SK-N-SH treated with all-trans-retinoic acid at 6 μM for 48 hours (cell line): Measurements from ENCODE around the gene CERS2.

Source experiments
- ATAC-seq: fragments of 200-7000 bp; cut with Tn5 transposase; 3 replicates; pipeline ENCODE4 v1.9.1; 2020; ENCODE audit warnings: mild to moderate bottlenecking, moderate library complexity
- ARNTL ChIP-seq: fragments of 450-650 bp; formaldehyde crosslinking; IDR thresholded peaks from 2 replicates; pipeline ENCODE4 v1.5.0; 2020; ENCODE audit warnings: low read depth, mild to moderate bottlenecking, moderate library complexity, borderline replicate concordance
- BACH2 ChIP-seq: fragments of 250-450 bp; sonication (Bioruptor Pico); IDR thresholded peaks from 2 replicates; pipeline ENCODE4 v1.9.0; 2021; ENCODE audit warnings: mild to moderate bottlenecking, borderline replicate concordance
- CREB5 ChIP-seq: fragments of 250-450 bp; sonication (Bioruptor Pico); IDR thresholded peaks from 2 replicates; pipeline ENCODE4 v1.5.1; 2020; ENCODE audit warnings: low read depth, mild to moderate bottlenecking, moderate library complexity
- CSDC2 ChIP-seq: fragments of 250-450 bp; sonication (Bioruptor Pico); IDR thresholded peaks from 2 replicates; pipeline ENCODE4 v1.5.0; 2020; ENCODE audit warnings: mild to moderate bottlenecking, moderate library complexity
- ESRRG ChIP-seq: fragments of 250-450 bp; sonication (Bioruptor Pico); IDR thresholded peaks from 2 replicates; pipeline ENCODE4 v1.6.1; 2021; ENCODE audit warnings: mild to moderate bottlenecking
- GLIS3 ChIP-seq: fragments of 250-450 bp; sonication (Bioruptor Pico); IDR thresholded peaks from 2 replicates; pipeline ENCODE4 v1.5.0; 2020; ENCODE audit warnings: mild to moderate bottlenecking, moderate library complexity
- ISL1 ChIP-seq: fragments of 250-450 bp; sonication (Bioruptor Pico); IDR thresholded peaks from 2 replicates; pipeline ENCODE4 v2.1.2; 2022; ENCODE audit warnings: mild to moderate bottlenecking, moderate library complexity
- OSR1 ChIP-seq: fragments of 250-450 bp; sonication (Bioruptor Pico); IDR thresholded peaks from 2 replicates; pipeline ENCODE4 v1.8.0; 2022; ENCODE audit warnings: moderate library complexity, mild to moderate bottlenecking, inconsistent platforms
- PPARA ChIP-seq: fragments of 250-450 bp; sonication (Bioruptor Pico); IDR thresholded peaks from 2 replicates; pipeline ENCODE4 v1.5.0; 2020; ENCODE audit warnings: mild to moderate bottlenecking, borderline replicate concordance
- RARB ChIP-seq: fragments of 250-450 bp; sonication (Bioruptor Pico); IDR thresholded peaks from 2 replicates; pipeline ENCODE4 v1.8.0; 2021; ENCODE audit warnings: mild to moderate bottlenecking, moderate library complexity
- SNAI2 ChIP-seq: fragments of 250-450 bp; sonication (Bioruptor Pico); IDR thresholded peaks from 2 replicates; pipeline ENCODE4 v1.5.0; 2020; ENCODE audit warnings: mild to moderate bottlenecking, moderate library complexity
- TCF4 ChIP-seq: fragments of 250-450 bp; sonication (Bioruptor Pico); IDR thresholded peaks from 2 replicates; pipeline ENCODE4 v1.8.0; 2021; ENCODE audit warnings: mild to moderate bottlenecking, moderate library complexity, borderline replicate concordance
- TOX ChIP-seq: fragments of 250-450 bp; sonication (Bioruptor Pico); IDR thresholded peaks from 2 replicates; pipeline ENCODE4 v1.8.0; 2021; ENCODE audit warnings: mild to moderate bottlenecking, moderate library complexity, borderline replicate concordance
- ZC3H10 ChIP-seq: fragments of 250-450 bp; sonication (Bioruptor Pico); IDR thresholded peaks from 2 replicates; pipeline ENCODE4 v1.5.1; 2021; ENCODE audit warnings: mild to moderate bottlenecking, moderate library complexity
- ZFP3 ChIP-seq: fragments of 250-450 bp; sonication (Bioruptor Pico); IDR thresholded peaks from 2 replicates; pipeline ENCODE4 v1.5.0; 2020; ENCODE audit warnings: mild to moderate bottlenecking, moderate library complexity
- ZFP30 ChIP-seq: fragments of 450-650 bp; formaldehyde crosslinking; IDR thresholded peaks from 2 replicates; pipeline ENCODE4 v1.5.0; 2022; ENCODE audit warnings: mild to moderate bottlenecking, moderate library complexity
- ZNF565 ChIP-seq: fragments of 450-650 bp; formaldehyde crosslinking; conservative IDR thresholded peaks from 2 replicates; pipeline ENCODE4 v1.5.0; 2020; ENCODE audit warnings: low read depth, mild to moderate bottlenecking, moderate library complexity
- ZNF70 ChIP-seq: fragments of 450-650 bp; formaldehyde crosslinking; IDR thresholded peaks from 2 replicates; pipeline ENCODE4 v1.5.0; 2020; ENCODE audit warnings: mild to moderate bottlenecking, moderate library complexity
- ZNF8 ChIP-seq: fragments of 450-650 bp; formaldehyde crosslinking; IDR thresholded peaks from 2 replicates; pipeline ENCODE4 v1.5.0; 2020; ENCODE audit warnings: mild to moderate bottlenecking, moderate library complexity
- TF ChIP-seq, protein P1 (sequence below): fragments of 250-450 bp; sonication (Bioruptor Pico); IDR thresholded peaks from 2 replicates; pipeline ENCODE4 v1.5.1; 2021; ENCODE audit warnings: mild to moderate bottlenecking, moderate library complexity
- TF ChIP-seq, protein P2 (sequence below): fragments of 250-450 bp; sonication (Bioruptor Pico); IDR thresholded peaks from 2 replicates; pipeline ENCODE4 v1.8.0; 2020; ENCODE audit warnings: mild to moderate bottlenecking, moderate library complexity, borderline replicate concordance
- TF ChIP-seq, protein P3 (sequence below): fragments of 250-450 bp; sonication (Bioruptor Pico); IDR thresholded peaks from 2 replicates; pipeline ENCODE4 v1.8.0; 2021; ENCODE audit warnings: low read depth, mild to moderate bottlenecking, moderate library complexity, borderline replicate concordance

CERS2 gene

DNA sequence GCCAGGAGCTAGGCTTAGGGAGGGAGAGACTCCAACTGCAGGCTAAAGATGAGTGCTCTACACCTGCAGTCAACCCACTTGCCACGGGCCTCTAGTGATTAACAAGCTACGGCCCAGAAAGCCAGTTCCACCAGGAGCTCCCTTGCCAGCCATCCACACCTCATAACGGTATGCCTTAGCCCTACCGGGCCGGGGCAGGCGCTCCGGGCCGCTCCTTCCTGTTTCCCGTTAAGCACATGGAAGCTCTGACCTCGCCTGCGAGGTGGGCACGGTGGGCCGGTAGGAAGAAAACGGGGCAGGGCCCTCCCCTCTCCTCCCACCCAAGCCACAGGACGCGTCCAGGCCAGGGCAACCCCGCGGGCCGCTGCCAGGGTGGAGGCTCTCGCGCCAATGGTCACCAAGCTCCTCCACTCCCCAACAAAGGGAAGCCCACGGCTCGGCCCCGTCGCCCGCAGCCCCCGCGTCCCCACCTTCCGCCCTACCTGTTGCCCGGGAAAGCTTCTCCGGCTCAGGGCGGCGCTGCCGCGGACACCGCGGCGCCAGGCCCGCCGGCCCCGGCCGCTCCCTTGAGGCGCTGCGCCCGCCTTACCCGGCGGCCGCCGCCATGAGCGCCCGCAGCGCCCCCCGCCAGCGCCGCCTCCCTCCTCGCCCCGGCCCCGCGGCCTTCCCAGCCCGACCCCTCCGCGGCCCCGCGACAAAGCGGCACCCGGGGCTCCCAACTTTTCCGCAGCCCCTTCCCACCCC, 627 bp downstream of the CERS2 start:
- peak; percentile 14 for ATAC-seq
- TF ChIP-seq ISL1 (CRISPR knock-in tag) (no peak), ZFP30 (CRISPR knock-in tag) (no peak), ZC3H10 (CRISPR knock-in tag) (no peak), BACH2 (no peak), ARNTL (CRISPR knock-in tag) (no peak), SNAI2 (CRISPR knock-in tag) (no peak), ZNF70 (CRISPR knock-in tag) (no peak), CSDC2 (CRISPR knock-in tag) (no peak), PPARA (CRISPR knock-in tag) (no peak), ZNF565 (no peak), OSR1 (no peak)
- TF ChIP-seq, protein P1, sequence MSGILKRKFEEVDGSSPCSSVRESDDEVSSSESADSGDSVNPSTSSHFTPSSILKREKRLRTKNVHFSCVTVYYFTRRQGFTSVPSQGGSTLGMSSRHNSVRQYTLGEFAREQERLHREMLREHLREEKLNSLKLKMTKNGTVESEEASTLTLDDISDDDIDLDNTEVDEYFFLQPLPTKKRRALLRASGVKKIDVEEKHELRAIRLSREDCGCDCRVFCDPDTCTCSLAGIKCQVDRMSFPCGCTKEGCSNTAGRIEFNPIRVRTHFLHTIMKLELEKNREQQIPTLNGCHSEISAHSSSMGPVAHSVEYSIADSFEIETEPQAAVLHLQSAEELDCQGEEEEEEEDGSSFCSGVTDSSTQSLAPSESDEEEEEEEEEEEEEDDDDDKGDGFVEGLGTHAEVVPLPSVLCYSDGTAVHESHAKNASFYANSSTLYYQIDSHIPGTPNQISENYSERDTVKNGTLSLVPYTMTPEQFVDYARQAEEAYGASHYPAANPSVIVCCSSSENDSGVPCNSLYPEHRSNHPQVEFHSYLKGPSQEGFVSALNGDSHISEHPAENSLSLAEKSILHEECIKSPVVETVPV (CRISPR knock-in tag), result no peak
- TF ChIP-seq, protein P2, sequence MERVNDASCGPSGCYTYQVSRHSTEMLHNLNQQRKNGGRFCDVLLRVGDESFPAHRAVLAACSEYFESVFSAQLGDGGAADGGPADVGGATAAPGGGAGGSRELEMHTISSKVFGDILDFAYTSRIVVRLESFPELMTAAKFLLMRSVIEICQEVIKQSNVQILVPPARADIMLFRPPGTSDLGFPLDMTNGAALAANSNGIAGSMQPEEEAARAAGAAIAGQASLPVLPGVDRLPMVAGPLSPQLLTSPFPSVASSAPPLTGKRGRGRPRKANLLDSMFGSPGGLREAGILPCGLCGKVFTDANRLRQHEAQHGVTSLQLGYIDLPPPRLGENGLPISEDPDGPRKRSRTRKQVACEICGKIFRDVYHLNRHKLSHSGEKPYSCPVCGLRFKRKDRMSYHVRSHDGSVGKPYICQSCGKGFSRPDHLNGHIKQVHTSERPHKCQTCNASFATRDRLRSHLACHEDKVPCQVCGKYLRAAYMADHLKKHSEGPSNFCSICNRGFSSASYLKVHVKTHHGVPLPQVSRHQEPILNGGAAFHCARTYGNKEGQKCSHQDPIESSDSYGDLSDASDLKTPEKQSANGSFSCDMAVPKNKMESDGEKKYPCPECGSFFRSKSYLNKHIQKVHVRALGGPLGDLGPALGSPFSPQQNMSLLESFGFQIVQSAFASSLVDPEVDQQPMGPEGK (CRISPR knock-in tag), result no peak

- ATAC-seq, result peak; percentile 10
- TF ChIP-seq ZFP30 (CRISPR knock-in tag), result no peak
- TF ChIP-seq ZFP3 (CRISPR knock-in tag), result no peak
- no peak for TF ChIP-seq ZNF565
- TF ChIP-seq ZNF70 (CRISPR knock-in tag), result no peak
- TF ChIP-seq TOX, result no peak
- no peak for TF ChIP-seq CSDC2 (CRISPR knock-in tag)
- TF ChIP-seq PPARA (CRISPR knock-in tag), result no peak
- no peak for TF ChIP-seq CREB5 (CRISPR knock-in tag)
- no peak for TF ChIP-seq ZNF8
- TF ChIP-seq SNAI2 (CRISPR knock-in tag), result no peak
- TF ChIP-seq BACH2, result no peak
- no peak for TF ChIP-seq RARB (CRISPR knock-in tag)
- no peak for TF ChIP-seq ESRRG (CRISPR knock-in tag)
- TF ChIP-seq TCF4 (CRISPR knock-in tag), result no peak
- no peak for TF ChIP-seq ARNTL (CRISPR knock-in tag)
- no peak for TF ChIP-seq OSR1
- TF ChIP-seq ISL1 (CRISPR knock-in tag), result no peak
Observed at GRCh38 chr1:150973258-150973835, 1.3 kb downstream of the CERS2 start.

GRCh38 chr1:150972417-150972940, 2.2 kb downstream of the CERS2 start:
- TF ChIP-seq ZC3H10 (CRISPR knock-in tag) (no peak), PPARA (CRISPR knock-in tag) (no peak), TOX (no peak), ISL1 (CRISPR knock-in tag) (no peak), GLIS3 (CRISPR knock-in tag) (no peak), ZNF8 (no peak), CREB5 (CRISPR knock-in tag) (no peak), CSDC2 (CRISPR knock-in tag) (no peak)
- TF ChIP-seq, protein P3, sequence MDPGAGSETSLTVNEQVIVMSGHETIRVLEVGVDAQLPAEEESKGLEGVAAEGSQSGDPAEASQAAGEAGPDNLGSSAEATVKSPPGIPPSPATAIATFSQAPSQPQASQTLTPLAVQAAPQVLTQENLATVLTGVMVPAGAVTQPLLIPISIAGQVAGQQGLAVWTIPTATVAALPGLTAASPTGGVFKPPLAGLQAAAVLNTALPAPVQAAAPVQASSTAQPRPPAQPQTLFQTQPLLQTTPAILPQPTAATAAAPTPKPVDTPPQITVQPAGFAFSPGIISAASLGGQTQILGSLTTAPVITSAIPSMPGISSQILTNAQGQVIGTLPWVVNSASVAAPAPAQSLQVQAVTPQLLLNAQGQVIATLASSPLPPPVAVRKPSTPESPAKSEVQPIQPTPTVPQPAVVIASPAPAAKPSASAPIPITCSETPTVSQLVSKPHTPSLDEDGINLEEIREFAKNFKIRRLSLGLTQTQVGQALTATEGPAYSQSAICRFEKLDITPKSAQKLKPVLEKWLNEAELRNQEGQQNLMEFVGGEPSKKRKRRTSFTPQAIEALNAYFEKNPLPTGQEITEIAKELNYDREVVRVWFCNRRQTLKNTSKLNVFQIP, result no peak
- TF ChIP-seq, protein P2 (CRISPR knock-in tag), result no peak
- TF ChIP-seq, all 23 proteins: peak for 0
- no peak for ATAC-seq
